Measurements from ENCODE around the gene BCL2L15.

- TF ChIP-seq POLR2A (IDR thresholded peaks at IDR 0.05; ENCODE audit: extremely low read depth, insufficient read length) (no peak), CTCF (IDR thresholded peaks at IDR 0.05; ENCODE audit: low read depth, low read length) (no peak)
Observed at GRCh38 chr1:113935970-113936369, 48.6 kb upstream of the BCL2L15 start.
